K562 (cell line): ENCODE data around the gene KIAA0930. TPM values are rescaled to one million over a fixed set of nuclear protein-coding genes. Genes with fewer than 3 reads are reported as not detected.

Experiments
- ARID3B ChIP-seq: fragments of 250-450 bp; sonication (Bioruptor Pico); IDR thresholded peaks from 2 replicates; pipeline ENCODE4 v1.4.0; 2020; ENCODE audit warnings: borderline replicate concordance
- CC2D1A ChIP-seq: fragments of 450-650 bp; IDR thresholded peaks from 2 replicates; pipeline ENCODE4 v1.6.1; 2017; ENCODE audit warnings: mild to moderate bottlenecking
- CHAMP1 ChIP-seq: fragments of 450-650 bp; IDR thresholded peaks from 2 replicates; pipeline ENCODE4 v1.6.1; 2016; ENCODE audit warnings: mild to moderate bottlenecking
- CREM ChIP-seq: IDR thresholded peaks from 2 replicates; pipeline ENCODE4 v1.6.1; 2014; ENCODE audit warnings: antibody characterized with exemption, low read depth
- DNMT1 ChIP-seq: fragments of 450-650 bp; IDR thresholded peaks from 2 replicates; pipeline ENCODE4 v1.6.1; 2016; ENCODE audit warnings: antibody characterized with exemption, mild to moderate bottlenecking
- EGR1 ChIP-seq: fragments of 450-650 bp; conservative IDR thresholded peaks from 2 replicates; pipeline ENCODE4 v1.6.1; 2017; ENCODE audit warnings: mild to moderate bottlenecking
- FOXM1 ChIP-seq, 2 experiments: fragments of 450-650 bp in 1 of 2; sonication (generic) in 1 of 2; formaldehyde crosslinking in 1 of 2; IDR thresholded peaks; 2 replicates each; pipeline versions ENCODE4 v1.6.1 to v1.9.0; 2017 to 2022; ENCODE audit warnings: low read depth in 2 of 2, mild to moderate bottlenecking in 2 of 2, missing genetic modification reagents in 1 of 2, moderate library complexity in 1 of 2
- GTF2E2 ChIP-seq: fragments of 200-800 bp; sonication (Bioruptor generic); IDR thresholded peaks from 2 replicates; pipeline ENCODE4 v1.6.1; 2016; ENCODE audit warnings: missing genetic modification characterization, missing compliant biosample characterization
- HNRNPL ChIP-seq: fragments of 200-400 bp; formaldehyde crosslinking; IDR thresholded peaks from 2 replicates; pipeline ENCODE4 v1.6.1; 2017; ENCODE audit warnings: low read depth, mild to moderate bottlenecking, low read length
- MYC ChIP-seq, 2 experiments: fragments of 250-450 bp in 1 of 2; sonication (Bioruptor Pico) in 1 of 2; IDR thresholded peaks; 2 replicates each; pipeline versions ENCODE4 v1.5.1 to v1.6.1; 2012 to 2021; ENCODE audit warnings: low read depth in 2 of 2, borderline replicate concordance in 1 of 2, improper control_type of control experiment in 1 of 2, low read length in 1 of 2, mild to moderate bottlenecking in 1 of 2, moderate library complexity in 1 of 2
- NELFE ChIP-seq: IDR thresholded peaks from 2 replicates; pipeline ENCODE4 v1.6.1; 2011; ENCODE audit warnings: mild to moderate bottlenecking; ENCODE audit not compliant: insufficient read depth, insufficient read length
- PRMT5 ChIP-seq: sonication (generic); formaldehyde crosslinking; IDR thresholded peaks from 2 replicates; pipeline ENCODE4 v1.5.0; 2020; ENCODE audit warnings: missing genetic modification reagents
- RB1 ChIP-seq: fragments of 450-650 bp; IDR thresholded peaks from 2 replicates; pipeline ENCODE4 v1.6.1; 2017; ENCODE audit warnings: low read depth, mild to moderate bottlenecking
- RBM25 ChIP-seq: fragments of 200-400 bp; formaldehyde crosslinking; IDR thresholded peaks from 2 replicates; pipeline ENCODE4 v1.6.1; 2018; ENCODE audit warnings: low read length, low read depth, moderate library complexity; ENCODE audit not compliant: severe bottlenecking
- SLC30A9 ChIP-seq: fragments of 250-450 bp; sonication (Bioruptor Pico); IDR thresholded peaks from 2 replicates; pipeline ENCODE4 v1.8.0; 2022; ENCODE audit warnings: mild to moderate bottlenecking, moderate library complexity
- SP1 ChIP-seq: sonication (generic); formaldehyde crosslinking; IDR thresholded peaks from 2 replicates; pipeline ENCODE4 v1.8.1; 2022; ENCODE audit warnings: mild to moderate bottlenecking, missing genetic modification reagents
- STAG1 ChIP-seq: sonication (generic); formaldehyde crosslinking; IDR thresholded peaks from 2 replicates; pipeline ENCODE4 v1.5.0; 2020; ENCODE audit warnings: missing genetic modification reagents, borderline replicate concordance
- VEZF1 ChIP-seq: fragments of 200-800 bp; sonication (Bioruptor generic); IDR thresholded peaks from 2 replicates; pipeline ENCODE4 v1.6.1; 2017; ENCODE audit warnings: missing genetic modification characterization, missing compliant biosample characterization
- ZBTB7A ChIP-seq: IDR thresholded peaks from 2 replicates; pipeline ENCODE4 v1.6.1; 2011; ENCODE audit warnings: low read depth, mild to moderate bottlenecking, low read length, moderate library complexity, borderline replicate concordance; ENCODE audit not compliant: control insufficient read depth
- polyA plus RNA-seq, 8 experiments: library from polyadenylated mRNA; depleted of rRNA in 4 of 8; stranded (reverse) in 5 of 8; unstranded in 3 of 8; fragments of >200 nt; fragmentation: Nextera tagmentation in 2 of 8; fragmentation: Illumina TruSeq in 1 of 8; extraction: Ambion mirVana in 2 of 8; extraction: Trizol in 1 of 8; gene quantifications; 2 replicates each; pipeline versions ENCODE4 v1.2.1 to v1.2.3, GENCODE V29; 2011 to 2014; ENCODE audit warnings: inconsistent platforms in 1 of 8, missing spikeins in 1 of 8
- total RNA-seq, 7 experiments: library from RNA; depleted of rRNA in 6 of 7; stranded (reverse); fragments of >200 nt in 6 of 7; fragmentation: Illumina TruSeq in 2 of 7; extraction: Trizol in 2 of 7; gene quantifications; 2 replicates each; pipeline versions ENCODE4 v1.2.1 to v1.2.3, GENCODE V29; 2011 to 2021; ENCODE audit warnings: low replicate concordance in 1 of 7

KIAA0930 gene
- total and polyA plus RNA-seq, 9 of the 15 experiments (the other 6 are each of a cell fraction or from before 2014, with no cell fraction given) = 0.24 to 12.1 (median 6.4) TPM

- TF ChIP-seq VEZF1 = peak; percentile 93
- peak; percentile 61 for TF ChIP-seq ZBTB7A
- TF ChIP-seq SLC30A9 = no peak
- TF ChIP-seq FOXM1 (IDR thresholded peaks at IDR 0.05; ENCODE audit: low read depth) = no peak
- TF ChIP-seq FOXM1 (CRISPR knock-in tag; IDR thresholded peaks at IDR 0.05; ENCODE audit: low read depth) = no peak
- peak; percentile 8 for TF ChIP-seq RBM25
- peak; percentile 62; the same call in 1 of the 2 replicates for TF ChIP-seq STAG1
- TF ChIP-seq DNMT1 = no peak
- peak; percentile 50; the same call in 1 of the 2 replicates for TF ChIP-seq RB1
- TF ChIP-seq ARID3B = no peak
- TF ChIP-seq CC2D1A = no peak
- TF ChIP-seq CREM = 0 out of 2 replicates have a peak, but pooled peaks have one; percentile 10
- no peak for TF ChIP-seq GTF2E2
- TF ChIP-seq MYC (IDR thresholded peaks at IDR 0.05; ENCODE audit: low read depth, low read length) = peak; percentile 65
- TF ChIP-seq MYC (CRISPR knock-in tag; IDR thresholded peaks at IDR 0.05; ENCODE audit: borderline replicate concordance, low read depth) = no peak
- TF ChIP-seq NELFE = no peak
- peak; percentile 62 for TF ChIP-seq EGR1
- TF ChIP-seq HNRNPL = no peak
- TF ChIP-seq PRMT5 (CRISPR knock-in tag) = no peak
- TF ChIP-seq CHAMP1 = no peak
- peak; percentile 28; the same call in 1 of the 2 replicates for TF ChIP-seq SP1 (CRISPR knock-in tag)
Observed at GRCh38 chr22:45268958-45269844, 28.5 kb upstream of the KIAA0930 start (continued).
